HepG2 (cell line): ENCODE measurements around the gene TTC39B. TPM values are rescaled to one million over a fixed set of nuclear protein-coding genes. Genes with fewer than 3 reads are reported as not detected.
A peak's percentile ranks its signal among the peaks of the same experiment; 100 is the strongest.

Experiments used
- ATAC-seq: fragments of 200-7000 bp; cut with Tn5 transposase; 3 replicates; pipeline ENCODE4 v1.9.1; 2020; ENCODE audit warnings: mild to moderate bottlenecking, moderate library complexity
- BruUV-seq: library from RNA; stranded (reverse); fragments of 400-500 nt; replicated peaks from 2 replicates; lab custom pipeline; 2021; lab: Mats Ljungman, UMichigan
- CTCF ChIA-PET: fragments of 300-600 bp; formaldehyde crosslinking; extraction: SDS; loops from one replicate; lab custom pipeline; 2021; ENCODE audit warnings: low total read pairs, inconsistent platforms, low intra/inter-chr PET ratio; lab: Yijun Ruan, JAX
- POLR2A ChIA-PET: fragments of 350-600 bp; sonication (Branson Sonifier 250); formaldehyde crosslinking; loops from one replicate; lab custom pipeline; 2020; ENCODE audit warnings: antibody characterized with exemption, inconsistent platforms; lab: Yijun Ruan, JAX
- DNase-seq: peaks from one replicate; pipeline ENCODE4 v3.0.0-alpha.2; 2015; ENCODE audit warnings: low spot score
- FAIRE-seq: peaks from 3 replicates; lab custom pipeline; 2011; peaks lifted over from hg19 to GRCh38; lab: Jason Lieb, UNC
- H2AFZ ChIP-seq: one replicate; pipeline ENCODE4 v1.6.1; 2011; ENCODE audit warnings: low read length, inconsistent platforms
- H3K27ac ChIP-seq: fragments of 300-600 bp; 3 replicates; pipeline ENCODE4 v1.8.0; 2011; ENCODE audit warnings: mixed run types, mild to moderate bottlenecking, mixed read lengths, low read length, inconsistent platforms; ENCODE audit not compliant: insufficient read depth; ENCODE audit errors: extremely low read length
- H3K27me3 ChIP-seq, 2 experiments: fragments of 200-600 bp in 1 of 2; 2 replicates in 1 of 2; 3 replicates in 1 of 2; pipeline versions ENCODE4 v1.6.0 to v1.8.0; 2011; ENCODE audit warnings: low read length in 2 of 2, mild to moderate bottlenecking in 2 of 2, moderate library complexity in 2 of 2, inconsistent platforms in 1 of 2; ENCODE audit not compliant: insufficient read depth in 2 of 2, control insufficient read depth in 1 of 2
- H3K36me3 ChIP-seq, 2 experiments: fragments of 200-600 bp in 1 of 2; replicated peaks in 1 of 2; 2 replicates in 1 of 2; 3 replicates in 1 of 2; pipeline versions ENCODE4 v1.5.1 to v1.8.0; 2011; ENCODE audit warnings: low read length in 2 of 2, inconsistent platforms in 1 of 2; ENCODE audit not compliant: insufficient read depth in 2 of 2, control insufficient read depth in 1 of 2
- H3K4me1 ChIP-seq: 2 replicates; pipeline ENCODE4 v1.5.1; 2012; ENCODE audit warnings: low read length, inconsistent platforms; ENCODE audit not compliant: insufficient read depth
- H3K4me2 ChIP-seq: 2 replicates; pipeline ENCODE4 v1.6.0; 2011; ENCODE audit warnings: low read depth, low read length, inconsistent platforms
- H3K4me3 ChIP-seq, 3 experiments: fragments of 200-600 bp in 1 of 3; sonication (generic), shearing (Covaris generic) in 1 of 3; replicated peaks in 1 of 3; 2 replicates each; pipeline ENCODE4 v1.5.1; 2011 to 2016; ENCODE audit warnings: low read length in 3 of 3, inconsistent platforms in 2 of 3, low read depth in 2 of 3, mild to moderate bottlenecking in 2 of 3, control low read depth in 1 of 3, mixed read lengths in 1 of 3; ENCODE audit not compliant: insufficient read depth in 1 of 3
- H3K79me2 ChIP-seq: one replicate; pipeline ENCODE4 v1.6.1; 2011; ENCODE audit warnings: low read length, inconsistent platforms; ENCODE audit not compliant: insufficient read depth
- H3K9ac ChIP-seq: 2 replicates; pipeline ENCODE4 v1.6.0; 2011; ENCODE audit warnings: mild to moderate bottlenecking, low read depth, low read length, inconsistent platforms; ENCODE audit not compliant: insufficient read depth
- H3K9me3 ChIP-seq: 2 replicates; pipeline ENCODE4 v1.5.1; 2012; ENCODE audit warnings: mild to moderate bottlenecking, low read length
- H4K20me1 ChIP-seq: 2 replicates; pipeline ENCODE4 v1.6.0; 2011; ENCODE audit warnings: inconsistent platforms, mild to moderate bottlenecking, low read length, moderate library complexity; ENCODE audit not compliant: insufficient read depth
- FOXA1 ChIP-seq, 2 experiments: fragments of 450-650 bp in 1 of 2; sonication (generic) in 1 of 2; formaldehyde crosslinking in 1 of 2; IDR thresholded peaks; 2 replicates each; pipeline versions ENCODE4 v1.4.0 to v1.6.1; 2016 to 2020; ENCODE audit warnings: missing genetic modification reagents in 1 of 2
- HNF4G ChIP-seq, 2 experiments: sonication (generic) in 1 of 2; formaldehyde crosslinking in 1 of 2; IDR thresholded peaks; 2 replicates each; pipeline versions ENCODE4 v1.4.0 to v1.6.1; 2011 to 2020; ENCODE audit warnings: borderline replicate concordance in 2 of 2, low read depth in 2 of 2, mild to moderate bottlenecking in 2 of 2, low read length in 1 of 2, missing genetic modification reagents in 1 of 2, moderate library complexity in 1 of 2
- MAFF ChIP-seq: IDR thresholded peaks from 2 replicates; pipeline ENCODE4 v1.6.1; 2011; ENCODE audit warnings: low read depth, low read length, improper control_type of control experiment
- MED13 ChIP-seq: sonication (generic); formaldehyde crosslinking; IDR thresholded peaks from 2 replicates; pipeline ENCODE4 v1.5.0; 2020; ENCODE audit warnings: missing genetic modification reagents
- MEF2D ChIP-seq: sonication (generic); formaldehyde crosslinking; IDR thresholded peaks from 2 replicates; pipeline ENCODE4 v1.5.1; 2020; ENCODE audit warnings: mild to moderate bottlenecking, missing genetic modification reagents
- NCOA2 ChIP-seq: sonication (generic); formaldehyde crosslinking; IDR thresholded peaks from 2 replicates; pipeline ENCODE4 v1.8.0; 2022; ENCODE audit warnings: inconsistent platforms
- NR2F6 ChIP-seq, 2 experiments: IDR thresholded peaks; 2 replicates each; pipeline ENCODE4 v1.6.1; 2016; ENCODE audit warnings: antibody characterized with exemption in 1 of 2, mild to moderate bottlenecking in 1 of 2
- PHF20 ChIP-seq: sonication (generic); formaldehyde crosslinking; IDR thresholded peaks from 2 replicates; pipeline ENCODE4 v1.5.0; 2020; ENCODE audit warnings: mild to moderate bottlenecking, missing genetic modification reagents
- SOX5 ChIP-seq: IDR thresholded peaks from 2 replicates; pipeline ENCODE4 v1.6.1; 2016; ENCODE audit warnings: borderline replicate concordance
- ZBTB7A ChIP-seq: sonication (generic); formaldehyde crosslinking; IDR thresholded peaks from 2 replicates; pipeline ENCODE4 v1.8.0; 2022; ENCODE audit warnings: mild to moderate bottlenecking, missing genetic modification reagents
- ZBTB7B ChIP-seq: sonication (generic); formaldehyde crosslinking; IDR thresholded peaks from 2 replicates; pipeline ENCODE4 v1.4.0; 2020; ENCODE audit warnings: missing genetic modification reagents
- ZKSCAN1 ChIP-seq: fragments of 150-350 bp; IDR thresholded peaks from 2 replicates; pipeline ENCODE4 v1.6.1; 2014; ENCODE audit warnings: low read length
- ZNF543 ChIP-seq: sonication (generic); formaldehyde crosslinking; IDR thresholded peaks from 2 replicates; pipeline ENCODE4 v1.4.0; 2020; ENCODE audit warnings: mild to moderate bottlenecking, missing genetic modification reagents
- WGBS: methylation state at CpG from one replicate; pipeline ENCODE4 v1.1.6; 2017; ENCODE audit warnings: low lambda C conversion rate; 5-methylcytosine and 5-hydroxymethylcytosine counted together
- in situ Hi-C: cut with HindIII; loops from 2 replicates; pipeline ENCODE4 v1.10.0; 2017; ENCODE audit warnings: low pct_unique_long_range_greater_than_20kb; ENCODE audit not compliant: extremely low pct_ligation_motif_present
- intact Hi-C: fragments of 100-400 bp; cut with micrococcal nuclease; formaldehyde crosslinking; loops from one replicate; pipeline ENCODE4 v1.10.0; 2022; ENCODE audit not compliant: unreplicated experiment
- polyA plus RNA-seq, 8 experiments: library from polyadenylated mRNA; depleted of rRNA in 3 of 8; stranded (reverse) in 7 of 8; unstranded in 1 of 8; fragments of >200 nt; fragmentation: Illumina TruSeq in 4 of 8; extraction: Trizol in 4 of 8; gene quantifications; 2 replicates each; pipeline versions ENCODE4 v1.2.1 to v1.2.3, GENCODE V29; 2011 to 2016; ENCODE audit warnings: low read depth in 4 of 8, missing spikeins in 1 of 8, mixed read lengths in 1 of 8; ENCODE audit not compliant: insufficient read depth in 1 of 8
- total RNA-seq, 5 experiments: library from RNA; depleted of rRNA; stranded (reverse); fragments of >200 nt; fragmentation: Illumina TruSeq; extraction: Trizol; gene quantifications; 2 replicates each; pipeline ENCODE4 v1.2.3, GENCODE V29; 2016; ENCODE audit warnings: low read depth in 1 of 5

Gene TTC39B
- total and polyA plus RNA-seq, 2 of the 13 experiments (the other 11 are each of a cell fraction or from before 2014, with no cell fraction given) = 14.3 to 19.4 TPM

DNA sequence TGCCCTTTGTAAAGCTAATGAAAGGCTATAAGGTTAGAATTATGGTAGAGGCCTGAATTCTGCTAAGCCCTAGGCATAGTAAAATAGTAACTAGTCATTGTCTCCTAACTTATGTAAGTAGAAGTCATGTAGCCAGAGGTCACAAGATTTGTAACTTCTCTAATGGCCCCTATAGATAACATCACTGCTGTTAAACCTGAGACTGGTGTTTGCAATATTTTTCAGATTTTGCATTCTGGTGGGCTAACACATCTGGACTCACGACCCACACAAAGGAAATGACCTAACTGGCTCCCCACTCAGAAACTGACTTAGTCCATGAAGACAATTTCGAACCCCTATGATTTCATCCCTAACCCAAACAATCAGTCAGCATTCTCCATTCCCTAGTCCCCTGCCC lies 37.2 kb upstream of the TTC39B start:
- Histone ChIP-seq H3K79me2 (no peaks in the 10 kb centered on the region), H3K9me3 (no peaks in the 10 kb centered on the region), H3K4me1 (peaks cover 47% of the 10 kb centered on the region), H3K27ac (peak overlapping the region; percentile 49), H4K20me1 (no peaks in the 10 kb centered on the region), H3K4me2 (no peak overlapping the region), H3K4me3 (no peak overlapping the region), H3K9ac (no peak overlapping the region), H3K27me3 (no peaks in the 10 kb centered on the region), H3K36me3 (no peaks in the 10 kb centered on the region), H2AFZ (peak overlapping the region; percentile 74)
- peak; percentile 63 for ATAC-seq
- 53% methylated on average over 2 of the region's 2 CpGs for WGBS
- POLR2A ChIA-PET = no interaction called here
- peak; percentile 31 for DNase-seq
- peak; percentile 21 for FAIRE-seq
- CTCF ChIA-PET = no interaction called here
- intact Hi-C loops (no loop called here), in situ Hi-C loops (no loop called here)
- no peak for TF ChIP-seq ZKSCAN1
- TF ChIP-seq NR2F6 (IDR thresholded peaks at IDR 0.05) = no peak
- TF ChIP-seq NR2F6 (CRISPR knock-in tag; IDR thresholded peaks at IDR 0.05) = 0 out of 2 replicates have a peak, but pooled peaks have one; percentile 18
- no peak for TF ChIP-seq MED13 (CRISPR knock-in tag)
- no peak for TF ChIP-seq MEF2D (CRISPR knock-in tag)
- TF ChIP-seq ZBTB7B (CRISPR knock-in tag) = 0 out of 2 replicates have a peak, but pooled peaks have one; percentile 31
- TF ChIP-seq SOX5 (CRISPR knock-in tag) = 0 out of 2 replicates have a peak, but pooled peaks have one; percentile 26
- no peak for TF ChIP-seq MAFF
- no TSS peak for BruUV-seq

DNA sequence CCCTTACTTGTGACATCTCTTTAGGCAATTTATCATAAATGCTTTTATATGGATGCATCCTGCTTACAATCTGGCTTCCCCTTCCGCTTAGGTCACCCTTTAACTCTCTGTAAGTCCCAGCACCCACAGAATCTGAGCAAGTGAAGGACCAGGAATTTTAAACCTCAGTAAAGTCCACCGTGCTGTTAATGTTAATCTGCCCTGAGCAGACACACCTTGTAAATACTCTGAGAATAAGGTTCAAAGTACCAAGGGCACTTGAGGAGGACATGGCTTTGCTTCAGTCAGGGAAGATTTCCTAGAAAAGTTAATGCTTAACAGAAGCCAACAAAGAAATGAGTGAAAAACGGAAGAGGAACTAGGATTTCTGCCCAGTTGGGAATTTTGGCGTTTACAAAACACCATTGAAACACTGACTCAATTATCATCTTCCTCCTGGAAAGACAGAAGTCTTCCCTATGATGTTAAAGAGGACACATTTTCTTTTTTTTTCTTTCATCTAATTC lies 26.4 kb upstream of the TTC39B start:
- Histone ChIP-seq H3K9ac (0 out of 2 replicates have a peak overlapping the region, but pooled peaks have one; percentile 31), H3K9me3 (no peaks in the 10 kb centered on the region), H3K36me3 (no peaks in the 10 kb centered on the region), H3K4me3 (peak overlapping the region in 2 of 3 experiments; percentile 14 to 27; a peak in 2 of 6 replicates), H4K20me1 (no peaks in the 10 kb centered on the region), H2AFZ (peak overlapping the region; percentile 82), H3K4me1 (peaks cover 64% of the 10 kb centered on the region), H3K27me3 (no peaks in the 10 kb centered on the region), H3K4me2 (peak overlapping the region; percentile 60), H3K27ac (peak overlapping the region; percentile 62), H3K79me2 (no peaks in the 10 kb centered on the region)
- DNase-seq (peak; percentile 74), ATAC-seq (peak; percentile 90), FAIRE-seq (peak; percentile 93)
- in situ Hi-C loops (no loop called here), intact Hi-C loops (loop anchor here (1.0 to 2.0 kb wide), 2 partner anchors 17 to 26 kb away; partner anchors contain the start of gene TTC39B)
- WGBS = 13% methylated on average over 4 of the region's 4 CpGs
- ChIA-PET CTCF (no interaction called here), POLR2A (interaction anchor here (1.1 kb wide), 1 partner anchor 17 kb away, joined by 3 read pairs; no protein-coding TSS in a partner anchor)
- no TSS peak for BruUV-seq
- no peak for TF ChIP-seq ZBTB7A (CRISPR knock-in tag)
- TF ChIP-seq PHF20 (CRISPR knock-in tag) = no peak
- peak; percentile 85; the same call in 1 of the 2 replicates for TF ChIP-seq HNF4G (IDR thresholded peaks at IDR 0.05; ENCODE audit: borderline replicate concordance, low read depth, low read length)
- no peak for TF ChIP-seq HNF4G (CRISPR knock-in tag; IDR thresholded peaks at IDR 0.05; ENCODE audit: borderline replicate concordance, low read depth)
- TF ChIP-seq NCOA2 (CRISPR knock-in tag) = peak; percentile 84
- no peak for TF ChIP-seq ZNF543
- TF ChIP-seq FOXA1 (IDR thresholded peaks at IDR 0.05) = no peak
- TF ChIP-seq FOXA1 (CRISPR knock-in tag; IDR thresholded peaks at IDR 0.05) = peak; percentile 68
